KMS-11 (cell line): ENCODE data around the gene LHFPL2.

Experiments used
- H2AFZ ChIP-seq: fragments of 200-600 bp; sonication (generic); 2 replicates; pipeline ENCODE4 v1.6.1; 2016; ENCODE audit warnings: antibody characterized with exemption, mixed run types, low read depth
- H3K27ac ChIP-seq: fragments of 200-600 bp; sonication (generic); 2 replicates; pipeline ENCODE4 v1.6.1; 2016; ENCODE audit warnings: mild to moderate bottlenecking, mixed run types
- H3K27me3 ChIP-seq: fragments of 200-600 bp; sonication (generic); 2 replicates; pipeline ENCODE4 v1.6.1; 2017; ENCODE audit warnings: mild to moderate bottlenecking, low read depth, mixed run types, moderate library complexity; ENCODE audit not compliant: insufficient read depth
- H3K36me3 ChIP-seq: fragments of 200-600 bp; sonication (generic); 2 replicates; pipeline ENCODE4 v1.6.1; 2017; ENCODE audit warnings: mild to moderate bottlenecking, mixed run types; ENCODE audit not compliant: insufficient read depth
- H3K4me1 ChIP-seq: fragments of 200-600 bp; sonication (generic); 2 replicates; pipeline ENCODE4 v1.6.1; 2016; ENCODE audit warnings: mild to moderate bottlenecking, low read depth, mixed run types; ENCODE audit not compliant: poor library complexity, severe bottlenecking
- H3K4me2 ChIP-seq: fragments of 200-600 bp; sonication (generic); 2 replicates; pipeline ENCODE4 v1.7.0; 2016; ENCODE audit warnings: mild to moderate bottlenecking, mixed run types
- H3K4me3 ChIP-seq: fragments of 200-600 bp; sonication (generic); IDR thresholded peaks from 2 replicates; pipeline ENCODE4 v1.6.1; 2017; ENCODE audit warnings: low read depth, low read length, mixed read lengths; ENCODE audit not compliant: insufficient read depth
- H3K79me2 ChIP-seq: fragments of 200-600 bp; sonication (generic); 2 replicates; pipeline ENCODE4 v1.6.1; 2016; ENCODE audit warnings: low read depth, mixed run types; ENCODE audit not compliant: insufficient read depth
- H3K9ac ChIP-seq: fragments of 200-600 bp; sonication (generic); 2 replicates; pipeline ENCODE4 v1.6.1; 2016; ENCODE audit warnings: mild to moderate bottlenecking, mixed run types
- H4K20me1 ChIP-seq: fragments of 200-600 bp; sonication (generic); 2 replicates; pipeline ENCODE4 v1.6.1; 2016; ENCODE audit warnings: mild to moderate bottlenecking, mixed run types; ENCODE audit not compliant: insufficient read depth
- CTCF ChIP-seq: fragments of 200-600 bp; sonication (generic); conservative IDR thresholded peaks from 2 replicates; pipeline ENCODE4 v1.6.1; 2017; ENCODE audit warnings: low read depth, mild to moderate bottlenecking, antibody characterized with exemption, low read length, moderate library complexity, mixed read lengths

Gene LHFPL2

GRCh38 chr5:78639791-78640190 lies 8.8 kb downstream of the LHFPL2 start:
- H3K4me3 ChIP-seq, result no peak overlapping the region
- no peaks in the 10 kb centered on the region for H3K27me3 ChIP-seq
- no peak overlapping the region for H3K9ac ChIP-seq
- H3K4me1 ChIP-seq, result peaks cover 20% of the 10 kb centered on the region
- no peak for TF ChIP-seq CTCF
- H3K36me3 ChIP-seq, result no peaks in the 10 kb centered on the region
- no peak overlapping the region for H3K27ac ChIP-seq
- no peak overlapping the region for H2AFZ ChIP-seq
- H3K4me2 ChIP-seq, result no peak overlapping the region
- no peaks in the 10 kb centered on the region for H4K20me1 ChIP-seq
- H3K79me2 ChIP-seq, result no peaks in the 10 kb centered on the region

GRCh38 chr5:78638973-78639669 lies 9.5 kb downstream of the LHFPL2 start:
- no peaks in the 10 kb centered on the region for H4K20me1 ChIP-seq
- H3K4me2 ChIP-seq, result no peak overlapping the region
- no peak overlapping the region for H3K27ac ChIP-seq
- no peak for TF ChIP-seq CTCF
- no peak overlapping the region for H2AFZ ChIP-seq
- H3K36me3 ChIP-seq, result no peaks in the 10 kb centered on the region
- no peaks in the 10 kb centered on the region for H3K27me3 ChIP-seq
- H3K4me1 ChIP-seq, result peaks cover 27% of the 10 kb centered on the region
- no peak overlapping the region for H3K4me3 ChIP-seq
- H3K9ac ChIP-seq, result no peak overlapping the region
- H3K79me2 ChIP-seq, result no peaks in the 10 kb centered on the region

GRCh38 chr5:78638423-78638822 lies 10.1 kb downstream of the LHFPL2 start:
- Histone ChIP-seq H3K27me3 (no peaks in the 10 kb centered on the region), H2AFZ (no peak overlapping the region), H3K4me1 (peaks cover 34% of the 10 kb centered on the region), H3K9ac (no peak overlapping the region), H3K4me2 (no peak overlapping the region), H3K36me3 (no peaks in the 10 kb centered on the region), H3K27ac (no peak overlapping the region), H4K20me1 (no peaks in the 10 kb centered on the region), H3K4me3 (no peak overlapping the region), H3K79me2 (no peaks in the 10 kb centered on the region)
- TF ChIP-seq CTCF, result no peak

GRCh38 chr5:78637468-78637867 lies 11.1 kb downstream of the LHFPL2 start:
- no peak overlapping the region for H2AFZ ChIP-seq
- H3K4me1 ChIP-seq, result peaks cover 34% of the 10 kb centered on the region
- H3K36me3 ChIP-seq, result no peaks in the 10 kb centered on the region
- no peak for TF ChIP-seq CTCF
- no peaks in the 10 kb centered on the region for H3K79me2 ChIP-seq
- no peak overlapping the region for H3K27ac ChIP-seq
- no peaks in the 10 kb centered on the region for H4K20me1 ChIP-seq
- no peak overlapping the region for H3K4me3 ChIP-seq
- no peak overlapping the region for H3K4me2 ChIP-seq
- H3K9ac ChIP-seq, result no peak overlapping the region
- no peaks in the 10 kb centered on the region for H3K27me3 ChIP-seq
